Caco-2 (cell line): ENCODE results near the gene PRR5. TPM values are rescaled to one million over a fixed set of nuclear protein-coding genes. Genes with fewer than 3 reads are reported as not detected.

Source experiments
- BruUV-seq: library from RNA; stranded (reverse); fragments of 400-500 nt; replicated peaks from 2 replicates; lab custom pipeline; 2021; lab: Mats Ljungman, UMichigan
- CTCF ChIA-PET: fragments of 300-600 bp; sonication (Branson Sonifier 250); formaldehyde crosslinking; loops from one replicate; lab custom pipeline; 2022; ENCODE audit warnings: antibody characterized with exemption; lab: Charles Lee
- POLR2A ChIA-PET: fragments of 300-600 bp; sonication (Branson Sonifier 250); formaldehyde crosslinking; loops from one replicate; lab custom pipeline; 2022; ENCODE audit warnings: antibody characterized with exemption; lab: Charles Lee
- DNase-seq, 2 experiments: peaks; one replicate each; pipeline versions ENCODE4 v3.0.0 to v3.0.0-alpha.2; 2020 to 2022
- H3K27me3 ChIP-seq: replicated peaks from 2 replicates; pipeline ENCODE4 v1.6.0; 2011; ENCODE audit warnings: low read length; ENCODE audit not compliant: control insufficient read depth, insufficient read depth
- H3K36me3 ChIP-seq: 2 replicates; pipeline ENCODE4 v1.5.1; 2011; ENCODE audit warnings: low read length; ENCODE audit not compliant: control insufficient read depth, insufficient read depth
- H3K4me1 ChIP-seq: fragments of 250-450 bp; sonication (Bioruptor Pico); 2 replicates; pipeline ENCODE4 v1.5.1; 2020; ENCODE audit warnings: mild to moderate bottlenecking
- H3K4me3 ChIP-seq: 2 replicates; pipeline ENCODE4 v1.5.1; 2011; ENCODE audit warnings: low read depth, mild to moderate bottlenecking, control low read depth, low read length
- H3K9me3 ChIP-seq: fragments of 250-450 bp; sonication (Bioruptor Pico); 2 replicates; pipeline ENCODE4 v1.5.1; 2020; ENCODE audit warnings: mild to moderate bottlenecking, moderate library complexity
- H3K27ac Mint-ChIP-seq: one replicate; pipeline ENCODE4 v1.8.0; 2022; ENCODE audit warnings: mixed read lengths; ENCODE audit not compliant: unreplicated experiment
- H3K27me3 Mint-ChIP-seq: one replicate; pipeline ENCODE4 v1.8.0; 2022; ENCODE audit warnings: mixed read lengths; ENCODE audit not compliant: insufficient read depth, unreplicated experiment
- H3K36me3 Mint-ChIP-seq: one replicate; pipeline ENCODE4 v1.8.0; 2022; ENCODE audit warnings: mild to moderate bottlenecking, mixed read lengths; ENCODE audit not compliant: insufficient read depth, unreplicated experiment
- H3K4me1 Mint-ChIP-seq: one replicate; pipeline ENCODE4 v1.8.0; 2022; ENCODE audit warnings: low read depth, mixed read lengths; ENCODE audit not compliant: unreplicated experiment
- H3K4me3 Mint-ChIP-seq: one replicate; pipeline ENCODE4 v1.8.0; 2022; ENCODE audit warnings: mild to moderate bottlenecking, moderate library complexity, mixed read lengths; ENCODE audit not compliant: unreplicated experiment
- H3K9me3 Mint-ChIP-seq: one replicate; pipeline ENCODE4 v1.8.0; 2022; ENCODE audit warnings: mixed read lengths; ENCODE audit not compliant: unreplicated experiment
- CTCF ChIP-seq, 2 experiments: fragments of 200-600 bp in 1 of 2; IDR thresholded peaks; 1 replicate in 1 of 2; 2 replicates in 1 of 2; pipeline versions ENCODE4 v1.5.1 to v1.8.0; 2011 to 2022; ENCODE audit warnings: antibody characterized with exemption in 1 of 2, control low read depth in 1 of 2, inconsistent platforms in 1 of 2, low read depth in 1 of 2, low read length in 1 of 2, mild to moderate bottlenecking in 1 of 2, moderate library complexity in 1 of 2; ENCODE audit not compliant: insufficient read depth in 1 of 2, severe bottlenecking in 1 of 2, unreplicated experiment in 1 of 2
- intact Hi-C: fragments of 100-400 bp; cut with micrococcal nuclease; formaldehyde crosslinking; loops from one replicate; pipeline ENCODE4 v1.10.0; 2022; ENCODE audit not compliant: unreplicated experiment
- total RNA-seq: library from RNA; stranded (reverse); gene quantifications from 2 replicates; pipeline ENCODE4 v1.2.3, GENCODE V29; 2022

The PRR5 gene
- total RNA-seq, 1 experiment from 2014 or later, result 82.8 TPM

- TF ChIP-seq CTCF (IDR thresholded peaks at IDR 0.05; ENCODE audit: insufficient read depth in 1 of 2, low read depth in 1 of 2, low read length in 1 of 2, severe bottlenecking in 1 of 2, unreplicated experiment in 1 of 2), result no peak
- H3K27me3 ChIP-seq, result no peaks in the 10 kb centered on the region
- peaks cover 65% of the 10 kb centered on the region for H3K4me1 ChIP-seq
- H3K9me3 ChIP-seq, result no peaks in the 10 kb centered on the region
- Mint-ChIP-seq H3K4me3 (peak overlapping the region; percentile 70), H3K27me3 (no peaks in the 10 kb centered on the region), H3K9me3 (no peaks in the 10 kb centered on the region), H3K36me3 (peaks cover 73% of the 10 kb centered on the region), H3K4me1 (peaks cover 48% of the 10 kb centered on the region), H3K27ac (peak overlapping the region; percentile 92)
- DNase-seq, result peak; percentile 87 to 90
- no peaks in the 10 kb centered on the region for H3K36me3 ChIP-seq
- POLR2A ChIA-PET, result interaction anchor here (1.0 kb wide), 2 partner anchors 10 to 57 kb away, joined by 3 to 5 read pairs; no protein-coding TSS in a partner anchor
- intact Hi-C loops, result loop anchor here (1.0 to 5.0 kb wide), 2 partner anchors 11 to 50 kb away; no protein-coding TSS in a partner anchor
- CTCF ChIA-PET, result interaction anchor here (0.6 to 1.4 kb wide), 3 partner anchors 10 to 57 kb away, joined by 3 to 6 read pairs (median 5); no protein-coding TSS in a partner anchor
- TSS peak; percentile 49 for BruUV-seq
- H3K4me3 ChIP-seq, result no peak overlapping the region
Observed at GRCh38 chr22:44686873-44687600, 15.0 kb upstream of the PRR5 start.

- CTCF ChIA-PET, result interaction anchor here (0.5 kb wide), 2 partner anchors 83 to 160 kb away, joined by 3 to 8 read pairs; no protein-coding TSS in a partner anchor
- peaks cover 73% of the 10 kb centered on the region for H3K36me3 Mint-ChIP-seq
- Histone ChIP-seq H3K4me1 (peaks cover 78% of the 10 kb centered on the region), H3K27me3 (no peaks in the 10 kb centered on the region), H3K9me3 (no peaks in the 10 kb centered on the region), H3K36me3 (no peaks in the 10 kb centered on the region), H3K4me3 (no peak overlapping the region)
- peak overlapping the region; percentile 95 for H3K27ac Mint-ChIP-seq
- POLR2A ChIA-PET, result interaction anchor here (0.5 kb wide), 1 partner anchor 20 kb away, joined by 5 read pairs; no protein-coding TSS in a partner anchor
- no TSS peak for BruUV-seq
- H3K27me3 Mint-ChIP-seq, result no peaks in the 10 kb centered on the region
- H3K4me1 Mint-ChIP-seq, result peaks cover 48% of the 10 kb centered on the region
- peak overlapping the region; percentile 57 for H3K4me3 Mint-ChIP-seq
- no peaks in the 10 kb centered on the region for H3K9me3 Mint-ChIP-seq
- peak; percentile 83 to 92 for DNase-seq
- intact Hi-C loops, result loop anchor here (5.0 kb wide), 1 partner anchor 48 kb away; no protein-coding TSS in a partner anchor
- TF ChIP-seq CTCF (IDR thresholded peaks at IDR 0.05; ENCODE audit: insufficient read depth in 1 of 2, low read depth in 1 of 2, low read length in 1 of 2, severe bottlenecking in 1 of 2, unreplicated experiment in 1 of 2), result no peak
Observed at GRCh38 chr22:44689173-44689572, 12.8 kb upstream of the PRR5 start.

- H3K27me3 Mint-ChIP-seq, result no peaks in the 10 kb centered on the region
- H3K36me3 ChIP-seq, result no peaks in the 10 kb centered on the region
- ChIA-PET POLR2A (no interaction called here), CTCF (interaction anchor here (0.5 kb wide), 2 partner anchors 63 to 161 kb away, joined by 3 to 4 read pairs; no protein-coding TSS in a partner anchor)
- no peaks in the 10 kb centered on the region for H3K27me3 ChIP-seq
- peaks cover 64% of the 10 kb centered on the region for H3K36me3 Mint-ChIP-seq
- H3K4me1 Mint-ChIP-seq, result peaks cover 46% of the 10 kb centered on the region
- H3K4me3 ChIP-seq, result no peak overlapping the region
- H3K4me1 ChIP-seq, result peaks cover 79% of the 10 kb centered on the region
- intact Hi-C loops, result loop anchor here (5.0 kb wide), 1 partner anchor 47 kb away; no protein-coding TSS in a partner anchor
- no peak for TF ChIP-seq CTCF (IDR thresholded peaks at IDR 0.05; ENCODE audit: insufficient read depth in 1 of 2, low read depth in 1 of 2, low read length in 1 of 2, severe bottlenecking in 1 of 2, unreplicated experiment in 1 of 2)
- DNase-seq, result no peak
- H3K9me3 Mint-ChIP-seq, result no peaks in the 10 kb centered on the region
- peak overlapping the region; percentile 57 for H3K4me3 Mint-ChIP-seq
- peak overlapping the region; percentile 95 for H3K27ac Mint-ChIP-seq
- H3K9me3 ChIP-seq, result no peaks in the 10 kb centered on the region
- BruUV-seq, result no TSS peak
Observed at GRCh38 chr22:44689915-44690524, 12.0 kb upstream of the PRR5 start.
